Epithelial cell of esophagus (primary cell): ENCODE data around the gene GLI2.

Experiments
- DNase-seq: peaks from one replicate; pipeline ENCODE4 v3.0.0; 2010; ENCODE audit warnings: low read depth
- H3K4me3 ChIP-seq: 2 replicates; pipeline ENCODE4 v1.5.1; 2011; ENCODE audit warnings: mild to moderate bottlenecking, low read length, control low read depth
- CTCF ChIP-seq: IDR thresholded peaks from 2 replicates; pipeline ENCODE4 v1.5.1; 2011; ENCODE audit warnings: low read depth, mild to moderate bottlenecking, low read length, control low read depth, inconsistent platforms; ENCODE audit not compliant: insufficient read depth; ENCODE audit errors: missing control alignments

GLI2 gene

GRCh38 chr2:120761164-120761861 lies 25.6 kb downstream of the GLI2 start:
- DNase-seq, result no peak
- H3K4me3 ChIP-seq, result no peak overlapping the region
- TF ChIP-seq CTCF, result no peak

GRCh38 chr2:120761911-120762310 lies 26.2 kb downstream of the GLI2 start:
- no peak for DNase-seq
- TF ChIP-seq CTCF, result no peak

GRCh38 chr2:120762341-120763061 lies 26.8 kb downstream of the GLI2 start:
- no peak for TF ChIP-seq CTCF
- H3K4me3 ChIP-seq, result no peak overlapping the region
- no peak for DNase-seq

More at GRCh38 chr2:120761911-120762310, 26.2 kb downstream of the GLI2 start:
- H3K4me3 ChIP-seq, result no peak overlapping the region

- no peak for DNase-seq
- no peak for TF ChIP-seq CTCF
- no peak overlapping the region for H3K4me3 ChIP-seq
These were observed 27.8 kb downstream of the GLI2 start for GRCh38 chr2:120763508-120763907.

GRCh38 chr2:120763931-120764330 lies 28.3 kb downstream of the GLI2 start:
- no peak for TF ChIP-seq CTCF
- DNase-seq, result no peak
- H3K4me3 ChIP-seq, result no peak overlapping the region

- DNase-seq, result no peak
- no peak overlapping the region for H3K4me3 ChIP-seq
- TF ChIP-seq CTCF, result no peak
These were observed 28.8 kb downstream of the GLI2 start for GRCh38 chr2:120764492-120764891.
